GM19463 (cell line): ENCODE data around the gene FKTN.
A peak's percentile ranks its signal among the peaks of the same experiment; 100 is the strongest.

Source experiments
- ATAC-seq: cut with Tn5 transposase; IDR thresholded peaks from one replicate; pipeline ENCODE4 v1.9.1; 2021; ENCODE audit warnings: mild to moderate bottlenecking, moderate library complexity; ENCODE audit not compliant: unreplicated experiment

Gene FKTN

DNA sequence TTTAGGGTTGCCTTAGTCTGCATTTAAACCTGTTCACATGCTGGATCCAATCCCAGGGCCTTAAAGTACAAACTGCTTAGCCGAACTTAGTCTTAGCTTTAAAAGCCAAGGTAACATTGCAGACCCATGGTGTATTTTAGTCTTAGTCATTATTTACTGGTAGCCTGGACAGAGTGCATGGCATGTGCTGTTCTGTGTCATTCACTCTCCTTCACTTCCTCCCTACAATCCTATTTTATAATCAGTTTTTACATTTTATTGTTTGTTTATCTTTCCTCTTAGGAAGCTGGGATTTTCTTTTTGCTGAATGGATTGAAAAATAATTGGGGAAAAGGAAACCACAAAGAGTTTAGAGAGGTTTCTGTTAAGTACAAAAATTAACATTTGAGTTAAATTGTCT lies 74.9 kb downstream of the FKTN start:
- no peak for ATAC-seq

DNA sequence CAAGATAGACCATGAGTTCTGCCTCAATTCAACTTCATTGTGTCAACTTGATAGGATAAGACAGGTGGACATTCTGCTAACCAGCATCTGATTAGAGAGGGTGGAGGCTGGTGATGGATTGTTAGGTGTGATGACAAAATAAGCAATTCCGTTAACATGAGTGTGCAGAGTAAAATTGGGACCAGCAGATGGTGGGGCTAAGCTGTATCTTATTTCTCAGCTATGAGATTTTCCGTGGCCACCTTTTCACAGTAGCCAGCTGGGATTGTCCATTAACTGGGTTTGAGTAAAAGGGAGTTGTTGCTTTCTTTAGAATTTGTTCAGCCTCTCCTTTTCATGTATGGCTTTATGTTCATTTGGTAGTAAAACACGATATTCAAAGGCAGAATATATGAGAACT lies 75.5 kb downstream of the FKTN start:
- ATAC-seq = no peak

DNA sequence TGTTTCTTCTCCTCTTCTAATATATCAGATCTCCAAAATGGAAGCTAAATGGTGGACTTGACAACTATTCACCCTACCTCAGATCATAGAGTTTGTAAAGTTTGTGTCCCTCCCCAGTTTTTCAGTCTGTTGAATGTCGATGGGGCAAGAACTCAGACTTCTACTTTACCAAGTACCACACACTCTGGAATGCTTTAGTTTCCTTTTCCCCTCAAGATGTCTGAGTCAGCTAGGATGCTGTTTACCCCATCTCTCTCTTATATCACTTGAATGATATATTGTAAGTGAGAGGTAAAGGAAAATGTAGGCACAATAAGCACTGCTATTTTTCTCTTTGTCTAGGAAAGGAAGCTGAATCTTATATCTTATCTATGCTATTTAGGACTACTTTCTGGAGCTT lies 78.4 kb downstream of the FKTN start:
- ATAC-seq = no peak

DNA sequence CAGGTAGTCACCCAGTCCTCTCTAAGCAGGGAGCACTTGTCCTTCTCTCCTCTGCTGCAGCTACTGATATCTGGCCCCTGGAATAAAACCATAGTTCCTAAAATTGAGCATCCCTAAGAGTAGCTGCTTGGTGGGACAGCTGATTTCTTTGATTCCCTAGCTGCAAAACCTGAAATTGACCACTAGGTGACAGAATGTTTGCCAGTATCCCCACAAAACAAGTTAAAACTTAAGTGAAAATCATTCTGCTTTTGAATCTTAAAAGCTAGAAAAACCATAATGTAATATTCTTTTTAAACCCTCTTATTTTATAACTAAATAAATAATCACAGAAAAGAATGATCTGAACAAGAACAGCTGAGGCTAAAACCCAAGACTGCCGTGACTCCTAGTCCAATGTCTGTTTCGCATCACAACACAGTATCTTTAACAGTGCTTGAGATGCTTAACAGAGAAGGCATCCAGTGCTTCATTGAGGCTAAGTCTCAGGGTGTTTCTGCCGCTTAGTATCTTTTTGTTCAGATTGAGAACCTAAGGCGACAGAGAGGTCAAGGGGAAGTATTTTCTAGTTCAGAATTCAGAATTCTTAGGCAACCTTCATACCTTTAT lies 80.0 kb downstream of the FKTN start:
- no peak for ATAC-seq

DNA sequence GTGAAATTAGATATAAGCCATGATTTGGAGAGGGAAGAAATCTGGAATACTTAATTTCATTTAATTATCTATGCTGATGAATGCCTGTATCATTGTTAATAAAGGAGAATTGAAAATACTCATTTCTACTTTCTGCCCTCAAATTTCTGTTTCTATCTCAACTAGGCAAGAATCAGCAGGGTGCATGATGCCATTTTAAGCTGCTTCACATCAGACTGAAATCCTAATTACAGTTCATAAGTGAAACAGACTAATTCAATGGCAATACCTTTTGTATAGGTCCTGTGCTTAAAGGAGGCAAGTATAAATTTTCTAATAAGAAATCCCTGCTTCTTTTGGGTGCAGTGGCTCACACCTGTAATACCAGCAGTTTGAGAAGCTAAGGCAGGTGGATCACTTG lies 82.0 kb downstream of the FKTN start:
- ATAC-seq = no peak

DNA sequence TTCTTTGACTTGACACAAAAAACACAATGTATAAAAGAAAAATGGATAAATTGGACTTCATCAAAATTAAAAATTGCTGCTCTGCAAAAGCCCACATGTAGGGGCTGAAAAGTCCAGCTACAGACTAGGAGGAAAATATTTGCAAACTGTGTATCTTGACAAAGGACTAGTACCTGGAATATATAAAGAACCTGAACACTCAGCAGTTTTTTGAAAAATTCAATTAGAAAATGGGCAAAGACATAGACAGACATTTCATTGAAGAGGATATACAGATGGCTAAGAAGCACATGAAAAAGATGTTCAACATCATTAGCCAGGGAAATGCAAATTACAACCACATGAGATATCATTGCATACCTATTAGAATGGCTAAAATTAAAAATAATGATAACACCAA lies 85.9 kb downstream of the FKTN start:
- no peak for ATAC-seq

DNA sequence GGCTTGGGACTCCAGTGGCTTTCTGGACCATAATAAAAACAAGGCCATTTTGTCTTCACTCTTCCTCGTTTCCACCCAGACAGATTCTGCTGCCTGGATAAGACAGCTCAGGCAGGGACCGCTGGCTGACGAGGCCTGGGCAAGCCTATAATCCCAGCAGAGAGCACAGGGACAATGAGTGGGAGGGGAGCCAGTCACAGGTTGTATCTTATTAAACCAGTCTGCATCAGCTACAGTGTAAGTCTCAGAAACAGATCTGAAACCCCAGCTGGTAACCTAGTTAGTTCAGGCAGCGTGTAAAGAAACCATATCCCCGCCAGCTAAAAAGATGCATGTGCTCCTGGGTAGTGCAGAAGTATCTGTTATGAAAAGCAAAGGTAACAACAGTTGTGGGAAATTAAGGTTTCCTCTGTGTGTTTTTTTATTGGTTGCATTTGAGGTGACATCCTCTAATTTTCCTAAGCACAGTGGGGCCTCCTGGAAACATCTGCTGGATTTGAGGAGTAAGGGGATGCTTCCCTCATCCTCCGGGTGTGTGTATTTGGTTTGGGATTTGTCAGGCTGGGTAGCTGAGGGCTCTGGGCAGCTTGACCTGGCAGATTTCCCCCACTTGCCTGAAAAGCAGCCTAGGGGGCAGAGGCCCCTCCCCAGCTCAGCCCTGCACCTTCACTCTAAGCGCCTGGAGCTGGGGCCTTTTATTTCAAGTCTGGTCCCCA lies 89.1 kb downstream of the FKTN start:
- no peak for ATAC-seq

DNA sequence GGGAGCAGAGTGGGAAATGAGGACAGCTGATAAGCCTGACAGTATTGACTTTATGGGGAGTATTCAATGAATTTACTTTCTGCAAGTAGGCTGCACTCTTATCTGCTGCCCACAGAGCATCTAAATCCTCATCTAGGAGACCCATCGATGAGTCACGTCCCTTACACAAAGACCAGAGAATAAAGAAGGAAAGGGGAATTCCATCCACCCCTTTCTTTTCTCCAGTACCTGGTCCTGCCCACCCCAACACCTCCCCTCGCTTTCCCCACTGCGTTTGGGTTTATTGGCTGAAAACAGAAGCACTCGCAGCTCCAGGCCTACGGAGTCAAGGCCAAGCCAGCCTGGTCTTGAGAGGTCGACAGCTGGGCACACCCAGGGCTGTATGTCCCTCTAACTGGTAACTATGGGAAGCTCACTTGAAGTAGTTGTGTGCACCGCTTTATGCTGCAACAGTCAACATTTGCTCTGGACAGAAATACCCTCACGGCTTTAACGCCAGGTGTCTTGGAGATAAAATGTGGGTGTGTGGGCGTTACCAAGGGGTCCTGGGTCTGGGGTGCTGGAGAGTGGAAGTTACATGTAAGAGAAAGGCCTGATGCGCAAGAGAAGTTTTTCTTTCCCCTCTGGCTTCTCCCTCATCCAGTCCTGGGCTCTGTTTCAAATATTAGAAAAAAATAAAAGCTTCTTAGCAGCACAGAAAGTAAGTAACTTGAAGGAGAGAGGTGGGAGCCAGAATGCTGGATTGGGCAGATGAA lies 89.8 kb downstream of the FKTN start:
- no peak for ATAC-seq

DNA sequence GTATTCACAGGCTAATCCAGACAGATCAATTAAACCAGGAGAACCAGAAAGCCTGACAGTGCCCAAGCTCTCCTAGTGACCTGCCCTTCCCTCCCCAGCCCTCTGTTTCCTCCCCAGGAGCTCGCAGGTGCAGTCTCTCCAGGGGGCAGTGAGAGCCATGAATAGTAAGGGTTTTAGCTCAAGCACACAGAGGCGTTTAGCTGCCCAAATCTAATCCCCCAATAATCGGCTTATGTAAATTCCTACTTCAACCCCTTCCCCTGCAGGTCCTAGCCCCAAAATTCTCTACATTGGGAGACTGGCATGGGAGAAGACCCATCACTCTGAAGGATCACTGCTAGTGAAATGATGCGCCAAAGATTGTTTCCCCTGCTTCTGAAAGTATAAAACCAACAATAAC lies 93.9 kb downstream of the FKTN start:
- ATAC-seq = no peak

DNA sequence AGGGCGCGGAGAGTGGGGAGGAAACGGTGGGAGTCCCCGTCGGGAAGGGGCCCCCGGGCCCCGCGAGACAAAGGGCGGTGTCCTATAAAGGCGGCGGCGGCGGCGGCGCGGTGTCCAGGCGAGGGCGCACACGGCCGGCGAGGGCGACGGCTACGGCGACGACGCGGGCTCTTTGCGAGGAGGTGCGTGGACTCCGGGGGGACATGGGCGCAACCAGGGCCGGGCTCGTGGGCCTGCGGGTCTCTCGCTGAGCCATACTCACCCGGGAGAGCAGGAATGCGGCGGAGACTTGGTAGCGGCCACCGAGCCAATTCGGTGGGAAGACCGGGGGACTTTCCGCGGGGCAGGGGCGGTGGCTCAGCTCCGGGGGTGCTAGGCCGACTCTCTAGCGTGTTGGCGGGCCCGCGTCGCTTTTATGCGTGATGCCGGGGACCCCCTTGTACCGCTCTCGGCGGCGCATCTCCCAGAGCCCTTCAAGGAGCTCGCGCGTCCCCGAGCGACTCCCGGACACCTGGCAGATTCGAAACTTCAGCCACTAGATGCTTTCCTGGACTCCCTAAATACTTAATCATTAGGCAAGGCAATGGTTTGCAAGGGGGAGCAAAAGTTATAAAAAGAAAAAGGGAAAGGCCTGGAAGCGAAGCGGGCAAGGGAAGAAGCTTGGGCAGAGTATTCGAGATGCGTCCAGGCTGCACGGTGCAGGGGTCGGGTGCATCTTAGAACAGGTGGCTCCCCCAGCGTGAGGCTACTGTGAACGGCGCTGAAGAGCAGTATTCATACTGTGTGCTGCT lies 98.4 kb downstream of the FKTN start:
- ATAC-seq = peak; percentile 61

DNA sequence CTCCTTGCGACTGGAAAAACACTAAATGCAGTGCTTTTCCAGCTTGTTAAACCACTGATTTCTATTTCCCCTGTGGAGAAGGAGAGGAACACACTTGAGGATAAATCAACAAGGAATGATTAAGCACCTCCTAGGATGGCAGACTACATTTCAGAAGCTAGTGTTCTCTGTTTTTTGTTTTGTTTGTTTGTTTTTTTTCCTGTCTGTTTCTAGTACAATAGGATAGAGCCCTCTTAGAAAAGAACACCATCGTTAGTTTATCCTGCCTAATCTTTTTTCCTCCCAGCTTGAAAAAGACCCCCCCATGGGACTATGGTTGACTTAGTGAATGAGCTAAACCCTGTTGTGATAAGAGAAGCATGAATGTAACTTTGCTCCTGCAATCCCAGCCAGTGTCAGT lies 100.4 kb downstream of the FKTN start:
- ATAC-seq = no peak

DNA sequence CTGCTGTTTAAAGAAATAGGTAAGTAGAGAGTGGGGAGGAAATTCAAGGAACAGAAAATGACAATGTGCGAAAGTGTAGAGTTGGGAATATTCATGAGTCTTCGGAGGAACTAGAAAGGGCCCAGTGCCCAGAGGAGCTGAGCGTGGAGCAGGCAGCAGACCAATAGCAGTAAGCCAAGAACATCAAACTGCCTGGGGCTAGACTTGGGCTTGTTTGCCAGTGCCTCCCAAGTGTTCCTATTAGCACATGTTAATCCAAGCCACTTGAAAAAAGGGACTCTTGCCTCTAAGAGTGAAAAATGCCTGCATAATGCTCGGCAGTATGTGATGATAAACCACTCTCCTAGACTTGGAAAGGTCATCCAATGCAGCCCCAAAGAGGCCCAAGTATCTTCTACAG lies 103.1 kb downstream of the FKTN start:
- no peak for ATAC-seq

DNA sequence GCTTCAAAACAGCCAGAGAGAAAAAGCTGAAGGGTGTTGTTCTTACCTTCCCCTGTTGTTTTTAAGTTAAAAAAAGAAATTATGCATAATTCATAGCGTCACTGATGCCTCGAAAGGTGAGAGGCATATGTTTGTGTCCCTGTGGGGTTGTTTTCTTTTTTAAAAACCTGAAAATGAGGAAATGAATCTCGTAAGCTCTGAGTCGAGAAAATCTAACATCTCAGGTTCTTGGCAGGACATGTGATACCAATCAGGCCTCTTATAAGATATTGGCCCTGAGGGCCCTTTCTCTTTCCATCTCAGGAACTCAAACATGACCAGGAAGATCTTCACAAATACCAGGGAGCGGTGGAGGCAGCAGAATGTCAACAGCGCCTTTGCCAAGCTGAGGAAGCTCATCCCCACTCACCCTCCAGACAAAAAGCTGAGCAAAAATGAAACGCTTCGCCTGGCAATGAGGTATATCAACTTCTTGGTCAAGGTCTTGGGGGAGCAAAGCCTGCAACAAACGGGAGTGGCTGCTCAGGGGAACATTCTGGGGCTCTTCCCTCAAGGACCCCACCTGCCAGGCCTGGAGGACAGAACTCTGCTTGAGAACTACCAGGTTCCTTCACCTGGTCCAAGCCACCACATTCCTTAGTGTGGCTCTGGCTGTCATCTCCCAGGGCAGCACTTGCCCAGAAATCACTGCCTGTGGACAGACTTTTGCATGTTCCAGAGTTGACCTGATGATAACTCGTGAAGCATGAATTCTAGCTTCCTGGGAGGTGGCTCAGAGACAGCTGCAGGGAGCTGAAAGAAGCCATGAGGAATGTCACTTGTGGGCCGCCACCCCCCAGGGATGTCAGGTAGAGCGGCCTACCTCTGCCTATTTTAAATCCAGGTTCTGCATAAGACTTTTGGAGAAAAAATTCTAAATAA lies 104.5 kb downstream of the FKTN start, which contains the start of gene TAL2:
Gene TAL2, plus strand, starts transcription at position 274 of the 921 bp plus-strand sequence. Its CDS starts 40 bp downstream, at position 314.
- ATAC-seq = peak; percentile 80

DNA sequence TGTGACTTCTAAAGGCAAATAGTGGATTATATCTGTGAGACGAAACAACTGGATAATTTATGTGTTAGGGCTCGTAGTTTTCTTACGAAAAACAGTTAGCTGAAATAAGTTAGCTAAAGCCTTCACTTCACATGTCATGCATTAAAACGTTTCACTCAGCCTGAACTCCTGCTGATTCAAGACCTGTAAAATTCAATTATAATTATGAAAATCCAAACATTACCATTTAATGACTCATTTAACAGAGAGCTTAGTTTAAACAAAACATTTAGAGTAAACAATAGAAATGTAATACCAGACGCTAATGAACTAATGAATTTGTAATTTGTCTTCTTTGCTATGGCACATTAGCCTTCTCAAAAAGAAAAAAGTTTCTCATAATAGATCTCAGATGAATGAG lies 106.0 kb downstream of the FKTN start:
- no peak for ATAC-seq

DNA sequence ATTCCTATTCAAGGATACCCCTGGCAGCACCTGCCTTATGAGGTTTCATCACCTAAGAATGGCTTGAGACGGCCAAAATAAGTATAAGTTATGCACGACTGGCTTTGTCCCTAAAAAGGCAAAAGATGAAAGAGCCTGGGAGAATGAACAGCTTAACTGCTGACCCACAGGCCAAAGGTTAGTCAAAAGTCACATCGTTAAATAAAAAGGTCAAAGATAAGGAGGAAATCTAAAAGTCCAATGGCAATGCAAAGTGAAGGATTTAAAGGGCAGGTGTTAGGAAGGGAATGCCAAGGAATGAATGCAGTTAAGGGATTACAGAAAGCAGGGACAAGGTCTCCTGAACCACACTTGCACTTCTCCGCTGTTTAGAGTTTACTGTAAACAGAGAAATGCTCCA lies 109.9 kb downstream of the FKTN start:
- ATAC-seq = no peak

DNA sequence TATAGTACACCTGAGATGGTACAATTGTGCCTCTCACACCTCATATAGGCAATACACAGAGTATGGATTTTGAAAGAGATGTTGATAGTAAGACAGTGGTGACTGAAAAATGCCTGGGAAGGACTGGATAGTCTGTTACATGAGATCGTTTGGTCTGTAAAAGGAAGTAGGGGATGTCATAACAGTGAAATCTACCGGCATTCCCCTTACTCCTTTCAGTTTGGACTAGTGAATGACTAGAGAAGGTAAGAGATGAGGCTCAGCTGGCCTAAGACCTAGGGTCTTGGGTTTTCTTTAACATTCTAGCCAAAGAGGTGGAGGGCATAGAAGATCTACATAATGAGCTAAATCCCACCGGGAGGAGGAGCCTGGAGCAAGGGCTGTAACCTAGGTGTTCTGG lies 112.4 kb downstream of the FKTN start:
- ATAC-seq = no peak

DNA sequence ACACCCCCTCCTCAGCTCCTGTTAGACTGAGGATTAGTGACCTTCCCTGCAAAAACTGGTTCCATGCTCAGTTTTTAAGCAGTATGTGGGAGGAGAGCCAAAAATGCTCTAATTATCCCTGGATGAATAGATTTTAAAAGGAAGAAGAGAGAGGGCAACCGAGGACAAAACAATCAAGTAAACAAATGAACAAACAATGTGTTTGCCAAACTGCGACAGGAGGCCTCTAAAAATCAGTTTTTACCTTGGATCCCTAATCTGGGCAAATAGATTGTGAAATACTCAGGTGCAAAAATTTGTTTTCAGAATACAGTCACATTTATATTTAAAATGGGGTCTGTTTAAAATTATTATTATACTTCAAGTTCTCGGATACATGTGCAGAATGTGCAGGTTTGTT lies 112.8 kb downstream of the FKTN start:
- no peak for ATAC-seq

DNA sequence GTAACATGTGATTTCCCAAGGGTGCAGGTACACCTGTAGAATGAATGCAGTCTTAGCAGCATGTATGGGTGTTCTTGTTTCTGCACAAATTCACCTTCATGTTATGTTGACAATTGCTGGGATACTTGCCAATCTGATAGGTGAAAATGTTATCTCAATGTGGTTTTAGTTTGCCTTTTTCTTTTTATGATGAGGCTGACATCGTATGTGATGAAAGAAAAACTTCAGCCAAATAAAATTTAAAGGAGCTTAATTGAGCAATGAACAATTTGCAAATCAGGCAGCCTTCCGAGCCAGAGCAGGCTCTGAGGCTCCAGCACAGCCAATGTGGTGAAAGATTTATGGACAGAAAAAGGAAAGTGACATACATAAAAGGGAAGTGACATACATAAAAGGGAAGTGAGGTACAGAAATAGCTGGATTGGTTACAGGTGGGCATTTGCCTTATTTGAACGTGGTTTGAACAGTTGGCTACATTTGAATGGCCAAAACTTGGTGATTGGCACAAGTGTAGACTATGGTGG lies 114.8 kb downstream of the FKTN start:
- ATAC-seq = no peak

DNA sequence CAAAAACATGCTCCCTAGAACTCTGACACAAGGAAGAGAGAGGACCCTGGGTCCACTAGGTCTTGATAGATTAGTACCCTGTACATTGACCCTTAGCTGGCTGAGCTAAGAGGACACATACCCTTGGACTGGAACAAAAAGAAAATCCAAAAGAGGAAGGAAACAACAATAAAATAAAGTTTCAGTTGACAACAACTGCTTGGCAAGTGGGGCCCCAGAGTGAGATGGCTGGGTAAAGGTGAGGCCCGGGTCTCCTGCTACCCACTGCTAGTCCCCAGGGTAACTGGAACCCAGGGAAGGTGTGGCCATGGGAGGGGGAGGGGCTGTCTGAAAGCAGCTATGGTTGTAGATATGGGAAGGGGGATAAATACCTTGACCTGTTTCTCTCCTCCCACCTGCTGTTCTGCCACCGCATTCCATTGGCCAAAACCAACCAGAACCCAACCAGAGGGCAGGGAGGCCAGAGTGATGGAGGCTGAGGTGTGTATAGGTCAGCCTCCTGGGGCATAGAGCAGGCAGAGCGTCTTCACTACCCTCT lies 116.0 kb downstream of the FKTN start:
- ATAC-seq = no peak
